PC-9 (cell line): ENCODE results near the gene MEF2A.

Experiments
- EZH2 ChIP-seq: fragments of 200-600 bp; sonication (generic); IDR thresholded peaks from 2 replicates; pipeline ENCODE4 v1.8.0; 2017; ENCODE audit warnings: antibody characterized with exemption, low read depth
- TF ChIP-seq, protein P1 (sequence below): fragments of 200-600 bp; sonication (generic); conservative IDR thresholded peaks from 2 replicates; pipeline ENCODE4 v1.6.1; 2017; ENCODE audit warnings: mixed run types, antibody characterized with exemption, mild to moderate bottlenecking, moderate library complexity

GRCh38 chr15:99716540-99717095 lies 150.8 kb downstream of the MEF2A start:
- TF ChIP-seq, protein P1, sequence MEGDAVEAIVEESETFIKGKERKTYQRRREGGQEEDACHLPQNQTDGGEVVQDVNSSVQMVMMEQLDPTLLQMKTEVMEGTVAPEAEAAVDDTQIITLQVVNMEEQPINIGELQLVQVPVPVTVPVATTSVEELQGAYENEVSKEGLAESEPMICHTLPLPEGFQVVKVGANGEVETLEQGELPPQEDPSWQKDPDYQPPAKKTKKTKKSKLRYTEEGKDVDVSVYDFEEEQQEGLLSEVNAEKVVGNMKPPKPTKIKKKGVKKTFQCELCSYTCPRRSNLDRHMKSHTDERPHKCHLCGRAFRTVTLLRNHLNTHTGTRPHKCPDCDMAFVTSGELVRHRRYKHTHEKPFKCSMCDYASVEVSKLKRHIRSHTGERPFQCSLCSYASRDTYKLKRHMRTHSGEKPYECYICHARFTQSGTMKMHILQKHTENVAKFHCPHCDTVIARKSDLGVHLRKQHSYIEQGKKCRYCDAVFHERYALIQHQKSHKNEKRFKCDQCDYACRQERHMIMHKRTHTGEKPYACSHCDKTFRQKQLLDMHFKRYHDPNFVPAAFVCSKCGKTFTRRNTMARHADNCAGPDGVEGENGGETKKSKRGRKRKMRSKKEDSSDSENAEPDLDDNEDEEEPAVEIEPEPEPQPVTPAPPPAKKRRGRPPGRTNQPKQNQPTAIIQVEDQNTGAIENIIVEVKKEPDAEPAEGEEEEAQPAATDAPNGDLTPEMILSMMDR: no peak
- TF ChIP-seq EZH2: no peak
